ENCODE data around the gene KLRB1.
"Not testable (repeated sequence)": the region's sequence is repeated elsewhere in the genome, so short reads cannot be mapped to it uniquely, and the experiment has no call there.

Gene KLRB1

GRCh38 chr12:9607716-9608115 lies at the start of gene KLRB1:
Gene KLRB1, minus strand, starts transcription at chr12:9607916. Its CDS starts 77 bp downstream, at chr12:9607839.
- no peak for DNase-seq (ENCODE audit: low read depth in 2 of 2)

DNA sequence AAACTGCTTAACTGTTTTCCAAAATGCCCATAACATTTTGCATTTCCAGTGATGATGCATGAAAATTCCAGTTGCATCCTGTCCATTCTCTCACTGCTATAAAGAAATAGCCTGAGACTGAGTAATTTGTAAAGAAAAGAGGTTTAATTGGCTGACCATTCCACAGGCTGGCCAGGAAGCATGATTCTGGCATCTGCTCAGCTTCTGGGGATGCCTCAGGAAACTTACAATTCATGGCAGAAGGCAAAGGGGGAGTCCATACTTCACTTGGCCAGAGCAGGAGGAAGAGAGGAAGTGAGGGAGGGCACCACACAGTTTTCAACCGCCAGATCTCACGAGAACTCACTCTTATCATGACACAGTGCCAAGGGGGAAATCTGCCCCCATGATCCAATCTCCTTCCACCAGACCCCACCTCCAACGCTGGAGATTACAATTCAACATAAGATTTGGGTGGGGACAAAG lies 43.6 kb upstream of the KLRB1 start:
- DNase-seq (ENCODE audit: low read depth in 2 of 2) = peak in 1 of 2 donors; percentile 61

- no peak for DNase-seq (ENCODE audit: low read depth in 2 of 2)
Measured at GRCh38 chr12:9650151-9650576, 42.4 kb upstream of the KLRB1 start.

DNA sequence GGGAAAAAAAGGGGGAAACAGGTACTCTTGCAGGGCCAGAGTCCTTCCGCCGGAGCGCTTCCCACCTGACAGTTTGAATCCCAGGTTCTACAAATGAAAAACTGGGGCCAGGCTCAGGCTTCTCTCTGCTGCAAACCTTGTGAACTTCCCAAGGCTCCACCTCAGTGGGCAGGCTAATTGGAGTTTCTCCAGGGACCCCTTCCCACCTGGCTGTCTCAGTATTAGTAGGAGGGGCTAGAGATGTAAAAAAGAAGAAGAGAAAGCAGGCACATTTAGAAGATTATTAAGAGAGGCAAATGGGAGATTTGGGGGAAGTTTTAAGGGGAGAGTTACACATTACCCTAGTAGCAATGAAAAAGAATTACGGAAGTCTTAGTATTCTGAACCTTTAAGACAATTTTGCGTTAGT lies 41.8 kb upstream of the KLRB1 start:
- no peak for DNase-seq (ENCODE audit: low read depth in 2 of 2)

DNA sequence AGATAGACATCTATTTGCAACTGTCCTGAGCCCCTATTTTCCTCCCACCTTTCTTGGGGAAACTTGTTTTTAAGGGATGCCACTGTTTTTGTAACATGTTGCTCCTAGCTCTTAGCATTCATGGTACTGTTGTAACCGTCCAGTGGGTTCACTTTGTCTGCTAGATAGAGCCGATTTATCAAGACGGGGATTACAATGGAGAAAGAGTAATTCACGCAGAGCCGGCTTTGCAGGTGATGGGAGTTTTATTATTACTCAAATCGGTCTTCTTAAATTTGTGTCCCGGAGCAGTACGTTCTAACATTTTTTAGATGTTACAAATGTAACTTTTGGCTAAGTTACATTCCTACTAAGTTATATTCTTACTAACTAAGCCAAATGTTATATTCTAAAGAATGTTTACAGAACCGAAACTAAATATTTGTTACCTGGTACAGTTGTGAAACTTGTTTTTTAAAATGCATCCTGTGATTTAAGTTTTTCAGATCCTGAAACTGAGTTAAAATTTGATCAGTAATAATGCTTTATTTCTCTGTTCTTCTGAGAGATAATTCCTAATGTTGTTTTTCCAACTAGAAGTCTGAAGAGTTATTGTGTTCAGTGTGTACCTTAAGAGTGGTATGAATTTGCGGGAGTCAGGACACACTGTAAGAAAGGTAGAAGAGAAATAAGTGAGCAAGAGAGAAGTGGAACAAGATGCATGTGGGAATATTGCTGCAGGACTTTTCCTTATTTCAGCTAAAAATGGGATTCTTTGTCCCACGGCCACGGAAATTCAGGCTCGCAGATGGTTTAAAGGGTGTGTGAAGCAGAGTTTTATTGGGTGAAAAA lies 41.2 kb upstream of the KLRB1 start:
- no peak for DNase-seq (ENCODE audit: low read depth in 2 of 2)

DNA sequence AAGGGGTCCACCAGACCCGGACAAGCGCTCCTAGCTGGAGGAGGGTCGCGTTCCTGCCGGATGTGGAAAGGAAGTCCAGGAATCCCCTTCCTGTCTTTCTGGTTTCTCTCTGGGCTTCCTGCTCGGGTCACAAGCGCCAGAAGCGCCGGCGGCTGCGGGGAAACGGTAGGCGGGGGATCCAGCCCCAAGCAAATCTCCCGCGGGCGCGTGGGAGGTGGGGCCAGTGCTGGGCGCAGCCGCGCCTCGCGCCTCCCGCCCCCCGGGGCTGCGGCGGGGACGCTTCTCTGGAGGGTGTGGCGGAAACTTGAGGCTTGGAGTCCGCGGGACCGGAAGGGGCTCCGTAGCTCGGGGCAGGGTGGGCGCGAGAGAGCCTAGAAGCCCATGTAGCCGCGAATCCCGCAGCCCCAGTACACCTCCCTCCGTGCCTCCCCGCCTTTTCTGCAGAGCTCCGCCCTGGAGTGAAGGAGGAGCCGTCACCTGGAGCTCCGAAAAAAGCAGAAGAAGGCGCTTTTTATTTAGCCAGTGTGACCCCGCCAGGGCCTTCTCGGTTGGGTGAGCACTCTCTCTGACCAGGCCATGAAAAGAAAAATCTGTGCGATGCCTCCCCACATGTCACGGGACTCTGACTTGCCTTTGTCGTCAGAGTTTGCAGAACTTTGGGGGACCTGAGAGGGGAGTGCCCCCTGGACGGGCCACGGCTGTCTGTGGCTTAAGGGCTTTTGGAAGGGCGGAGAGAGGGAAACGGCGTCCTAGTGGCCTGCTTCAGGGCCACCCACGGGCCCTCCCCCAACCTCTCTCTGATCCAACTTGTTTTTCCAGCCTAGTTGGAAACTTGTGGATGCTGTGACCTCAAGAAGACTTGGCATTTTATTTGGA lies 40.3 kb upstream of the KLRB1 start:
- DNase-seq (ENCODE audit: low read depth in 2 of 2) = peak; percentile 89 to 97

DNA sequence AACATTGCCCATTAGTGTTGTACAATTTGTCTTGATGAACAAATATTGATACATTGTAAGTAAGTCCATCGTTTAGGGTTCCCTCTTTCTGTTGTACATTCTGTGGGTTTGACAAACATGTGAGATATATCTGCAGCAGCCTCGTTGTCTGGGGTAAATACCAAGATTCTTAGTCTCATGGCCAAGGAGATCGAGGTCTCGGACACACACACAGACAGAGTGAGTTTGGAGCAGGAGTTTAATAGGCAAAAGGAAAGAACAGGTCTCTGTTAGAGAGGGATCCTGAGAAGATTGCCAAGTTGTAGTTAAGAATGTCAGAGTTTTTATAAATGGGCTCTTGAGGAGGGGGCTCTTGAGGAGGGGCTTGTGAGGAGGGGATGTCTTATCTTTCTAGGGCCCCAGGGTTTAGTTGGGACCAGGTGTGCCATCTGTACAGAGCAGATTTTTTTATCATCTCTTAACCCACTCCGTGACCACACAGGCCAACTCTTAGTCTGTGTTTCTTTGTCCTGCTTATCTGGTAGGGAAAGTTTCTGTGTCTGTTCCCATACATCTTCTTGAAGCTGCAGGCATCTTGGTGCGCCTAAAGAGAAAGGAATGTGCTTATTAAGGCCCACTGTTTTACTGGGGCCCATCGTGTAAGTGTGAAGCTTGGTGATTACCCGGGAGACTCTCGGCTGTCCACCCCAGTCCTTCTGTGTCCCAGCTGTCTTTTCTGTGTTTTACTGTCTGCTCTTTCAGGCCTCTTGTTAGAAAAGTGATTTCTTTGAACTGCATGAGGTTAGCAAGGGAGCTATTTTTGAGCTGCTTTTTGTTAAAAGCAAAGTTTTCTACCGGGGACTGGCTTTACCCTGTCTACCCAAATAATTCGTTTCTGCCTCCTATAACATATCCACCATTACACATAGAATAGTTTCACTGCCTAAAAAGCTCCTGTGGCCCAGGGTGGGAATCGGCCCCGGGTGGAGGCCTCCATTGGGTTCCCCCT lies 39.4 kb upstream of the KLRB1 start:
- DNase-seq (ENCODE audit: low read depth in 2 of 2) = no peak

DNA sequence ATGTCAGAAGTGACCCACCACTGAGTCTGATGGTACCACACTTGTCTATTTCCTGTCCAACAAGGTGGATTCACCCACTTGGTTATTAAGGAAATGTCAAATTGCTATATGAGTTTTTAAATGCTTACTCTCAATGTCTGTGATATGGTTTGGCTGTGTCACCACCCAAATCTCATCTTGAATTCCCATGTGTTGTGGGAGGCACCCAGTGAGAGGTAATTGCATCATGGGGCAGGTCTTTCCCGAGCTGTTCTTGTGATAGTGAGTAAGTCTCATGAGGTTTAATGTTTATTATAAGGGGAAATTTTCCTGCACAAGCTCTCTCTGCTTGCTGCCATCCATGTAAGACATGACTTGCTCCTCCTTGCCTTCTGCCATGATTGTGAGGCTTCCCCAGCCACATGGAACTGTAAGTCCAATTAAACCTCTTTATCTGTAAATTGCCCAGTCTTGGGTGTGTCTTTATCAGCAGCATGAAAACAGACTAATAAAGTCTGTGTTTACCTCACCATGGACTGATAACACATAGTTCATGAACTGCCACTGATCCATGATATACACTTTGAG lies 37.4 kb upstream of the KLRB1 start:
- not testable (repeated sequence) for DNase-seq (ENCODE audit: low read depth in 2 of 2)

- DNase-seq (ENCODE audit: low read depth in 2 of 2) = no peak
Measured at GRCh38 chr12:9643266-9643660, 35.5 kb upstream of the KLRB1 start.

DNA sequence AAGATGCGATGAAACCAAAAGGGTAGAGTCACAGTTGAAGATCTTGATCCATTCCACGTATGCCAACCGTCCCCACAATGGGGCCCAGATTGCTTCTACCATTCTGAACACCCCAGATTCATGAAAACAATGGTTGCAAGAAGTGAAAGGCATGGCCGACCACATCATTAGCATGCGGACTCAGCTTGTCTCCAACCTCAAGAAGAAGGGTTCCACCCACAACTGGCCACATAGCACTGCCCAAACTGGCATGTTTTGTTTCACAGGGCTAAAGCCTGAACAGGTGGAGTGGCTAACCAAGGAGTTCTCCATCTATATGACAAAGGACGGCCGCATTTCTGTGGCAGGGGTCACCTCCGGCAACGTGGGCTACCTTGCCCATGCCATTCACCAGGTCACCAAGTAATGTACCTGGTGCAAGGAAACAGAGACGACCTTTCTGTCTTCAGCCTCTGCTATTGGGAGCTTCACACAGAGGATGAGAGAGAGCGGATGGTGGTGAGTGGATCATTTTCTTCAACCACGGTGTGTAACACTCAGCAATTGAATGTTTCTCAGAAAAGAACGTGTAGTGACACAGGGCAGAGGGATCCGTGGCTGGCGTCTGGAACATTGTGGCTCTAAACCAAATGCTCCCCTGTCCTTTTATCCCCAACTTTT lies 35.0 kb upstream of the KLRB1 start:
- DNase-seq (ENCODE audit: low read depth in 2 of 2) = no peak

GRCh38 chr12:9640024-9640423 lies 32.3 kb upstream of the KLRB1 start:
- no peak for DNase-seq (ENCODE audit: low read depth in 2 of 2)

DNA sequence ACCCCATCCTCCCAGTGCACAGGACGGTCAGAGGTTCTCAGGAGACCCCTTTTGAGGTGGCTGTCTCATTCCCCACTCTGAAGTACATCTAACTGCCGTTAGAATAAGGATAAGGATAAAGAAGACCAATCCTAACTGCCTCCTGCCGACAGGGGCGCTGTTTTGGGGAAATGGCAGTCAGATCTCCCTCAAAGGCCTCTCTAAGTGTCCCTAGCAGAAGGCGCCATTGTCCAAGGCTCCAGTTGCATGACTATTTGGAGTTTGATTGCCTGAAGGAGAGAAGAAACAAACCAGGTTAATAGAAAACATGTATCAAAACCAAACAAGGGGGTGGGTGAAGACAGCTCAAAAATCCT lies 29.1 kb upstream of the KLRB1 start:
- no peak for DNase-seq (ENCODE audit: low read depth in 2 of 2)

GRCh38 chr12:9636150-9636850 lies 28.6 kb upstream of the KLRB1 start:
- no peak for DNase-seq (ENCODE audit: low read depth in 2 of 2)

DNA sequence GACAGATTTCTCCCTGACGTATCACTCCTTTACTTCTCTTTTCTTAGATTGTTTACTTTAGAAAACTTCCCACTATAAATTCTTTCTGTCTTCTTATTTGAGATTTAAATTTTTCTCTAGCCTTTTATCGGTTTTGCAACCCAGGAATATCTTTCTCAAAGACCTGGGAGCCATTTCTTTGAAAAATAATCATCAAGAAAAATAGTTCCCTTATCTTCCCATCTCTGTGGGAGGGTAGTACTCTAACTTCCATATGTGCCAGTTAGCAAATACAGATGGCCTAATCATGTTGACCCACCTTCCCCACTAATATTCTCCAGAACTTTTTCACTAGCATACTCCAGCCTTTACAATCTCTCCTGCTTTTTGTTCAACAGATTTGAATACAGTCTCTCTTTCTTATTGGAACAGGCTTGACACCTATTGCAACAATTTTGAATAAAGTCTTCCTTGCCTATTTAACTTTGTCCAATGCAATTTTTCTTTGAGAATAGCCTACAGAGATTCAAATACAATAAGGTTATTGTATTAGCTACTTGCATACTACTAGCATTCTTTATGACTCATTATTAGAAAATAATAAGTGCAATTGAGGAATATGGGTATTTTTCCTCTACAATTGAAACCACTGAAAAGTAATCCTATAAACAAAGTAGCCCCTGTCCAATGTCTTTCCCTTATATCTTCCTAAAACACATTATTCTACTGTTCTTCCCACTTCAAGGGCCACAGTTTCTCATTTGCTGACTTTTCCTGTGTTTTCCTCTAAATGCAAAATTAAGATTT lies 27.4 kb upstream of the KLRB1 start:
- no peak for DNase-seq (ENCODE audit: low read depth in 2 of 2)

DNA sequence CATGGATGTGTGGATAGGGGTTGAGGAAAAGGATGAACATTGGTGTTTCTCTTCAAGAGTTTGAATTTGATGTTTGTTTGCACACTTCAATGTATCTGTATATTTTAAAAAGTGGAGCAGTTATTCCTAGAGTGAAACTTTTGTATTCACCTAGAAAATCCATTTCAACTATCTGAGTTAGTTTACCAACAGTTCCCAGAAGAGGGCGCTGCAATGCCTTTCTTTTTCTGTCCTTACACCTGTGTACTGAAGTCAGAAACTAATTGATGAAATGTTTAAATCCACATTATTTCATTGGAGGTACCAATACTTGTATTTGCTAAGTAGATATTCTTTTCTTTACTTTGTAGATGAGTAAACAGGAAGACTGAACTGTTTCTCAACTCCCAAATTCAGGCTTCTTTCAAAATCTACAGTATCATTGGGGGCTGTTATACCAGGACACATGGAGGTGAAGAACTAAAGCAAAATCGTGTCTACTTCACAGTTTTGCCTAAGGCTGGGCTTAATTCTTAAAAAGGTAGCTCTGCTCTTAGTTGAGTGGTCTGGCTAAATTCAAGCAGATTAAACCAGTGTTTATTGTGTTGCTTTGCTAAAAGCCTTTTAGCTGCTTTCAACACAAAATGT lies 26.6 kb upstream of the KLRB1 start:
- DNase-seq (ENCODE audit: low read depth in 2 of 2) = peak in 1 of 2 donors; percentile 45

DNA sequence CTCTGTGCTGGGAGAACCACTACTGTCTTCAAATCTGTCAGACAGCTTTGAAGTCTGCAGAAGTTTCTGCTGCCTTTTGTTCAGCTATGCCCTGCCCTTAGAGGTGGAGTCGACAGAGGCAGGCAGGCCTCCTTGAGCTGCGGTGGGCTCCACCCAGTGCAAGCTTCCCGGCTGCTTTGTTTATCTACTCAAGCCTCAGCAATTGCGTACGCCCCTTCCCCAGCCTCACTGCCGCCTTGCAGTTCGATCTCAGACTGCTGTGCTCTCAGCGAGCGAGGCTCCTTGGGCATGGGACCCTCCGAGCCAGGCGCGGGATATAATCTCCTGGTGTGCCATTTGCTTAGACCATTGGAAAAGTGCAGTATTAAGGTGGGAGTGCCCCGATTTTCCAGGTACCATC lies 25.1 kb upstream of the KLRB1 start:
- no peak for DNase-seq (ENCODE audit: low read depth in 2 of 2)

DNA sequence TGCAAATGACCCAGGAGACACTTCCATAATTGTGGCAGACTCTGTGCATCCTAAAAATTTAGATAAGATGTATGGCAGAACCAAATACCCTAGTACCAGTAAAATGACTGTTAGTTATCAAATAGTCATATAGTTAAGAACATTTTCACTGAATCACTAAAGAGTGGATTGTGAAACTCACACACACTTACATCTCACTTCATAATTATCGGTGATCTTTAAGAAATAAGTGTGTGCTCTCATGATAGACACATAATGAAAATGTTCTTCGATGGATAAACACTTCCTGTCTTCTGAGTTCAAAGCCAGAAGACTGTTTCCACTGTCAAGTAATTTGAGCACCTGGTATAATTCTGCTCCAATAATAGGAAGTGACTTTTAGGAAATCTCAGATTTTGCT lies 19.1 kb upstream of the KLRB1 start:
- DNase-seq (ENCODE audit: low read depth in 2 of 2) = no peak

DNA sequence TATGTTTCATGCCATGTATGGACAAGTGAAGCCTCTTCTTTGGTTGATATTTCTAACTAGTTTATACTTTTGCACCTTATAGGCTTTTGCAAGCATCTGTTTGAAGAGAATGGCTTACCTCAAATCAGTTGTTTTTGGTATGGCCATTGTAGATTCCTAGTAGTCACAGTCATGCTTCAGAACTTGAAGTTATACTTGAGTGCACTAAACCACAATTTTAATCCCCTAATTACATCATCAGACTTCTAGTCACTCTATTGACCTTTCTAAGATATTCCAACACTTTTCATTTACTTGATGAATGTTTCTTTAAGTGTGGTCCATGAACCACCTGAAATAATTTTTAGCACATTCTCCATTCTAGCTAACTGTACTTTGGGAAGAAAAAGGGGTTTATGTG lies 18.6 kb upstream of the KLRB1 start:
- no peak for DNase-seq (ENCODE audit: low read depth in 2 of 2)

DNA sequence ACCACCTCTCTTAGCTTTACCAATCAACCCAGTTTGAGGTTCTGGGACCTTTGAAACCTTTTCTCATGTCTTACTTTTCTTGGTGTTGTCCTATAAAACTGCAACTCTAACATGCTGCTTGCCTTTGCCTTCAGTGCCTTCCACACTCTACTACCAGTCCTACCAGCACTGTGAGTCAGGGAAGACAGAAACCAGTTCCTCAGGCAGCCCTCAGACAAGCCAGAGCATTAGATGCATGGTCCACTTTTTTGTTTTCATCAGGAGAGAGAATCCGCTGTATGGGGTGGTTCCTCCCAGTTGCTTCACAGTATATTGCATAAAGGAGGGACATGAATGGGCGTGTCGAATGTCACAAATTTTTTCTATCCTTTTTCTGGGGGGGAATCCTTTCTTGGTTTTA lies 17.3 kb upstream of the KLRB1 start:
- DNase-seq (ENCODE audit: low read depth in 2 of 2) = no peak

Measured in stimulated activated CD8-positive, alpha-beta memory T cell treated with anti-CD3 and anti-CD28 coated beads, Interleukin-15, amount 100 ng/mL, for 48 hours (primary cell).